H1 (cell line): ENCODE results near the gene AFF4. TPM values are rescaled to one million over a fixed set of nuclear protein-coding genes. Genes with fewer than 3 reads are reported as not detected.

Source experiments
- CTCF ChIA-PET: fragments of 300-600 bp; sonication (Branson Sonifier 250); formaldehyde crosslinking; loops from one replicate; lab custom pipeline; 2021; ENCODE audit not compliant: partially characterized antibody; lab: Charles Lee
- POLR2A ChIA-PET: fragments of 300-600 bp; sonication (Branson Sonifier 250); formaldehyde crosslinking; loops from one replicate; lab custom pipeline; 2021; ENCODE audit warnings: inconsistent platforms; ENCODE audit not compliant: partially characterized antibody; lab: Charles Lee
- DNase-seq, 2 experiments: peaks; one replicate each; pipeline versions ENCODE4 v3.0.0 to v3.0.0-alpha.2; 2010 to 2022; ENCODE audit warnings: low spot score in 2 of 2, low read depth in 1 of 2, mixed read lengths in 1 of 2
- FAIRE-seq: peaks from 2 replicates; lab custom pipeline; 2011; peaks lifted over from hg19 to GRCh38; lab: Jason Lieb, UNC
- H2AFZ ChIP-seq: 2 replicates; pipeline ENCODE4 v1.8.1; 2012; ENCODE audit warnings: low read length, inconsistent platforms
- H2AK5ac ChIP-seq: 2 replicates; pipeline ENCODE4 v1.6.1; 2013; ENCODE audit warnings: low read depth, low read length
- H2BK120ac ChIP-seq: replicated peaks from 2 replicates; pipeline ENCODE3; 2013; ENCODE audit warnings: low read depth, low read length, inconsistent platforms
- H2BK12ac ChIP-seq: 2 replicates; pipeline ENCODE4 v1.6.1; 2013; ENCODE audit warnings: low read depth, low read length
- H2BK15ac ChIP-seq: 2 replicates; pipeline ENCODE4 v1.6.1; 2013; ENCODE audit warnings: low read length
- H2BK20ac ChIP-seq: 2 replicates; pipeline ENCODE4 v1.6.1; 2013; ENCODE audit warnings: low read length
- H2BK5ac ChIP-seq: 2 replicates; pipeline ENCODE4 v1.6.1; 2013; ENCODE audit warnings: low read depth, low read length
- H3K14ac ChIP-seq: 2 replicates; pipeline ENCODE4 v1.6.1; 2013; ENCODE audit warnings: inconsistent platforms; ENCODE audit not compliant: insufficient read length
- H3K18ac ChIP-seq: 2 replicates; pipeline ENCODE4 v1.6.1; 2013; ENCODE audit warnings: low read length; ENCODE audit errors: extremely low read depth
- H3K23ac ChIP-seq: 2 replicates; pipeline ENCODE4 v1.6.1; 2013; ENCODE audit warnings: inconsistent platforms; ENCODE audit not compliant: insufficient read length
- H3K23me2 ChIP-seq: 2 replicates; pipeline ENCODE4 v1.6.1; 2013; ENCODE audit warnings: low read depth, low read length
- H3K27ac ChIP-seq: 2 replicates; pipeline ENCODE4 v1.6.1; 2011; ENCODE audit warnings: low read depth, low read length, inconsistent platforms
- H3K27me3 ChIP-seq, 4 experiments: replicated peaks in 1 of 4; 1 replicate in 1 of 4; 2 replicates in 3 of 4; pipeline versions ENCODE4 v1.6.1 to v1.8.1; 2011 to 2013; ENCODE audit warnings: low read length in 3 of 4, mild to moderate bottlenecking in 3 of 4, inconsistent platforms in 2 of 4, mixed read lengths in 2 of 4, moderate library complexity in 1 of 4; ENCODE audit not compliant: control insufficient read depth in 3 of 4, insufficient read depth in 3 of 4; ENCODE audit errors: extremely low read depth in 1 of 4
- H3K36me3 ChIP-seq, 4 experiments: 2 replicates each; pipeline versions ENCODE4 v1.6.1 to v1.8.1; 2011 to 2013; ENCODE audit warnings: mild to moderate bottlenecking in 4 of 4, low read length in 3 of 4, moderate library complexity in 2 of 4, control low read depth in 1 of 4, inconsistent platforms in 1 of 4; ENCODE audit not compliant: insufficient read depth in 4 of 4, control insufficient read depth in 2 of 4
- H3K4ac ChIP-seq: replicated peaks from 2 replicates; pipeline ENCODE3; 2013; ENCODE audit warnings: low read length, low read depth, mixed read lengths, inconsistent platforms; ENCODE audit not compliant: insufficient read length
- H3K4me1 ChIP-seq, 4 experiments: replicated peaks in 1 of 4; 1 replicate in 1 of 4; 2 replicates in 3 of 4; pipeline versions ENCODE4 v1.6.1 to v1.8.1; 2011 to 2013; ENCODE audit warnings: low read length in 3 of 4, inconsistent platforms in 2 of 4, mixed read lengths in 1 of 4; ENCODE audit not compliant: insufficient read depth in 4 of 4, control insufficient read depth in 3 of 4
- H3K4me2 ChIP-seq, 2 experiments: 2 replicates each; pipeline versions ENCODE4 v1.6.1 to v1.8.1; 2011 to 2013; ENCODE audit warnings: low read depth in 2 of 2, low read length in 2 of 2, control low read depth in 1 of 2, inconsistent platforms in 1 of 2, mild to moderate bottlenecking in 1 of 2; ENCODE audit not compliant: insufficient read depth in 1 of 2
- H3K4me3 ChIP-seq, 4 experiments: fragments of 200-600, 300-600 bp in 1 of 4; sonication (generic), shearing (Covaris generic), sonication (Bioruptor Twin) in 1 of 4; 2 replicates each; pipeline versions ENCODE4 v1.5.1 to v1.8.1; 2011 to 2016; ENCODE audit warnings: low read length in 4 of 4, low read depth in 3 of 4, control low read depth in 2 of 4, inconsistent platforms in 2 of 4, mild to moderate bottlenecking in 2 of 4, mixed read lengths in 1 of 4, moderate library complexity in 1 of 4; ENCODE audit not compliant: insufficient read depth in 2 of 4; ENCODE audit errors: extremely low read depth in 1 of 4
- H3K56ac ChIP-seq: replicated peaks from 2 replicates; pipeline ENCODE3; 2013; ENCODE audit warnings: low read depth, mild to moderate bottlenecking, mixed read lengths, low read length, inconsistent platforms; ENCODE audit not compliant: insufficient read length
- H3K79me1 ChIP-seq: 2 replicates; pipeline ENCODE4 v1.6.1; 2013; ENCODE audit warnings: low read depth, low read length, control low read depth
- H3K79me2 ChIP-seq, 2 experiments: 2 replicates each; pipeline versions ENCODE4 v1.6.1 to v1.8.1; 2012 to 2013; ENCODE audit warnings: low read length in 2 of 2, mild to moderate bottlenecking in 2 of 2, inconsistent platforms in 1 of 2; ENCODE audit not compliant: insufficient read depth in 2 of 2, control insufficient read depth in 1 of 2
- H3K9ac ChIP-seq, 4 experiments: replicated peaks in 1 of 4; 1 replicate in 1 of 4; 2 replicates in 3 of 4; pipeline versions ENCODE4 v1.6.1 to v1.8.1; 2011 to 2013; ENCODE audit warnings: low read depth in 3 of 4, low read length in 3 of 4, control low read depth in 2 of 4, mild to moderate bottlenecking in 2 of 4, moderate library complexity in 2 of 4, inconsistent platforms in 1 of 4; ENCODE audit errors: extremely low read depth in 1 of 4
- H3K9me3 ChIP-seq, 2 experiments: 2 replicates each; pipeline versions ENCODE4 v1.6.1 to v1.8.1; 2012 to 2013; ENCODE audit warnings: mild to moderate bottlenecking in 2 of 2, moderate library complexity in 2 of 2, control low read depth in 1 of 2, inconsistent platforms in 1 of 2, low read depth in 1 of 2, low read length in 1 of 2, mixed read lengths in 1 of 2; ENCODE audit not compliant: insufficient read depth in 2 of 2
- H4K20me1 ChIP-seq, 2 experiments: replicated peaks in 1 of 2; 2 replicates each; pipeline versions ENCODE3 to v1.8.1; 2011 to 2013; ENCODE audit warnings: inconsistent platforms in 2 of 2, low read length in 2 of 2, mild to moderate bottlenecking in 1 of 2; ENCODE audit not compliant: insufficient read depth in 2 of 2, control insufficient read depth in 1 of 2
- H4K5ac ChIP-seq: 2 replicates; pipeline ENCODE4 v1.6.1; 2013; ENCODE audit warnings: low read length, low read depth, mixed read lengths, inconsistent platforms; ENCODE audit not compliant: insufficient read length
- H4K8ac ChIP-seq: 2 replicates; pipeline ENCODE4 v1.8.0; 2013; ENCODE audit warnings: mild to moderate bottlenecking, moderate library complexity, low read length, inconsistent platforms; ENCODE audit not compliant: insufficient read depth; ENCODE audit errors: extremely low read depth
- H4K91ac ChIP-seq: replicated peaks from 2 replicates; pipeline ENCODE3; 2013; ENCODE audit warnings: low read length, mixed read lengths, inconsistent platforms; ENCODE audit not compliant: insufficient read length
- BACH1 ChIP-seq: IDR thresholded peaks from 2 replicates; pipeline ENCODE4 v1.6.1; 2012; ENCODE audit warnings: low read length, improper control_type of control experiment
- HDAC2 ChIP-seq, 2 experiments: fragments of 300-600 bp in 1 of 2; sonication (generic) in 1 of 2; IDR thresholded peaks; 2 replicates each; pipeline ENCODE4 v1.6.1; 2011 to 2012; ENCODE audit warnings: low read depth in 2 of 2, low read length in 2 of 2, mild to moderate bottlenecking in 2 of 2, moderate library complexity in 2 of 2, borderline replicate concordance in 1 of 2, inconsistent platforms in 1 of 2
- NRF1 ChIP-seq: IDR thresholded peaks from 2 replicates; pipeline ENCODE4 v1.6.1; 2011; ENCODE audit warnings: mild to moderate bottlenecking, low read depth, low read length, improper control_type of control experiment
- PHF8 ChIP-seq: fragments of 200-600 bp; sonication (generic); conservative IDR thresholded peaks from 2 replicates; pipeline ENCODE4 v1.7.1; 2012; ENCODE audit warnings: low read depth, mild to moderate bottlenecking, inconsistent platforms, low read length, moderate library complexity
- POLR2A ChIP-seq, 2 experiments: IDR thresholded peaks; 1 replicate in 1 of 2; 2 replicates in 1 of 2; pipeline ENCODE4 v1.6.1; 2011; ENCODE audit warnings: low read depth in 2 of 2, low read length in 2 of 2, mild to moderate bottlenecking in 2 of 2; ENCODE audit errors: control extremely low read depth in 1 of 2
- RNF2 ChIP-seq: fragments of 200-900, 300-1000 bp; sonication (generic); IDR thresholded peaks from 2 replicates; pipeline ENCODE4 v1.7.1; 2016; ENCODE audit warnings: borderline replicate concordance, low read depth, mild to moderate bottlenecking, antibody characterized with exemption, low read length; ENCODE audit not compliant: poor library complexity, severe bottlenecking; ENCODE audit errors: missing control alignments
- SIRT6 ChIP-seq: IDR thresholded peaks from one replicate; pipeline ENCODE4 v1.7.1; 2012; ENCODE audit warnings: low read length, inconsistent platforms
- SRF ChIP-seq: IDR thresholded peaks from 2 replicates; pipeline ENCODE4 v1.6.1; 2011; ENCODE audit warnings: mild to moderate bottlenecking, low read depth, low read length, moderate library complexity
- SUZ12 ChIP-seq: fragments of 200-600 bp; sonication (generic); IDR thresholded peaks from 2 replicates; pipeline ENCODE4 v1.6.1; 2012; ENCODE audit warnings: mild to moderate bottlenecking, inconsistent platforms, low read length, moderate library complexity, mixed read lengths
- TCF12 ChIP-seq: IDR thresholded peaks from 2 replicates; pipeline ENCODE4 v1.6.1; 2011; ENCODE audit warnings: low read depth, mild to moderate bottlenecking, low read length
- ZNF274 ChIP-seq: IDR thresholded peaks from 2 replicates; pipeline ENCODE4 v1.7.0; 2012; ENCODE audit warnings: low read length, borderline replicate concordance; ENCODE audit errors: extremely low read depth
- WGBS, 2 experiments: shearing (Covaris generic) in 1 of 2; methylation state at CpG; one replicate each; pipeline versions ENCODE4 v1.1.6 to v1.1.7; 2013 to 2015; ENCODE audit warnings: low lambda C conversion rate in 2 of 2, mixed read lengths in 2 of 2, inconsistent platforms in 1 of 2, low coverage in 1 of 2, missing lambda C conversion rate in 1 of 2; ENCODE audit not compliant: insufficient replicate concordance in 2 of 2, insufficient coverage in 1 of 2, insufficient read length in 1 of 2; ENCODE audit errors: extremely low coverage in 1 of 2, missing lambda C conversion rate in 1 of 2; 5-methylcytosine and 5-hydroxymethylcytosine counted together
- polyA plus RNA-seq, 7 experiments: library from polyadenylated mRNA; depleted of rRNA in 3 of 7; stranded (reverse) in 5 of 7; unstranded in 2 of 7; fragments of >200 nt in 5 of 7; fragments of 200-250 nt in 2 of 7; gene quantifications; 1 replicate in 5 of 7; 2 replicates in 1 of 7; 4 replicates in 1 of 7; pipeline versions ENCODE4 v1.2.1 to v1.2.3, GENCODE V29; 2011 to 2013; ENCODE audit warnings: missing spikeins in 2 of 7, mixed read lengths in 2 of 7
- total RNA-seq: library from RNA; stranded (reverse); fragmentation: NEBNext Ultra II Directional; extraction: Animal tissue kit (Norgen Biotek cat#: 25700); gene quantifications from 2 replicates; pipeline ENCODE4 v1.2.1, GENCODE V29; 2021

The AFF4 gene
- total and polyA plus RNA-seq, 2 of the 8 experiments (the other 6 are each of a cell fraction or from before 2014, with no cell fraction given): 12.0 to 61.4 TPM

DNA sequence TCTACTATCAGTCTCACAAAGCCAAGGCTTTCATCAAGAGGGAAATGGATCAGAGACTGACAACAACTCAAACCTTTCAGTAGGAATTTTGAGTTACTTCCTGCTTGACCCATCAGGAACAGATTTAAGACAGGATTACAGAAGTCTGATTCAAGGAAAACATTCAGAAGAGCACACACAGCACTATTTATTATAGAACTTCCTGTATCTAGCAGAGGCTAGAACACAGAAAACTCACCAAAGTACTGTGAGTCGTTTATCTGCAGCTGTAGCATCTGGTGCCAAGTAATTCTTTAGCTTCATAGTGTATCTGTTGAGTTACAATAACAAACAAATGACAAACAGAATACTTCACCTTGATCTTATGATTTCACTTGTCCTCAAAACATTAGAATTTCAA is 76.2 kb downstream of the AFF4 start:
- no peak overlapping the region for H2BK15ac ChIP-seq
- no peaks in the 10 kb centered on the region for H3K79me2 ChIP-seq
- H3K9me3 ChIP-seq: no peaks in the 10 kb centered on the region
- no peaks in the 10 kb centered on the region; a peak in 1 of 7 replicates for H3K27me3 ChIP-seq
- ChIA-PET POLR2A (no interaction called here), CTCF (interaction anchor here (1.6 kb wide), 1 partner anchor 62 kb away, joined by 3 read pairs; no protein-coding TSS in a partner anchor)
- H4K5ac ChIP-seq: no peak overlapping the region
- H4K8ac ChIP-seq: no peak overlapping the region
- H2BK12ac ChIP-seq: no peak overlapping the region
- H4K91ac ChIP-seq: no peak overlapping the region
- DNase-seq (no peak), FAIRE-seq (no peak)
- no peak overlapping the region for H3K14ac ChIP-seq
- no peaks in the 10 kb centered on the region for H3K79me1 ChIP-seq
- no peaks in the 10 kb centered on the region for H3K23me2 ChIP-seq
- no peak overlapping the region for H3K4me3 ChIP-seq
- peaks cover 0 to 2% of the 10 kb centered on the region in 2 experiments for H4K20me1 ChIP-seq
- H3K4ac ChIP-seq: no peak overlapping the region
- H3K18ac ChIP-seq: no peak overlapping the region
- no peak overlapping the region for H2BK120ac ChIP-seq
- no peak overlapping the region for H3K4me2 ChIP-seq
- no peak overlapping the region for H2BK5ac ChIP-seq
- H3K9ac ChIP-seq: no peak overlapping the region
- H3K27ac ChIP-seq: no peak overlapping the region
- no peak overlapping the region for H2AK5ac ChIP-seq
- H3K23ac ChIP-seq: no peak overlapping the region
- no peak for TF ChIP-seq NRF1
- TF ChIP-seq SIRT6: no peak
- TF ChIP-seq TCF12: no peak
- no peak for TF ChIP-seq SRF
- no peak for TF ChIP-seq POLR2A (IDR thresholded peaks at IDR 0.05; ENCODE audit: control extremely low read depth in 1 of 2, low read depth in 2 of 2, low read length in 2 of 2)
- no peak for TF ChIP-seq ZNF274
- TF ChIP-seq HDAC2 (IDR thresholded peaks at IDR 0.05; ENCODE audit: borderline replicate concordance in 1 of 2, low read depth in 2 of 2, low read length in 2 of 2): no peak
- no peak for TF ChIP-seq PHF8
- TF ChIP-seq BACH1: no peak
- no peak for TF ChIP-seq RNF2
- TF ChIP-seq SUZ12: no peak
- H3K56ac ChIP-seq: no peak overlapping the region
- H2AFZ ChIP-seq: no peak overlapping the region
- 86% methylated on average over 1 of the region's 1 CpG; no CpG with 5 or more reads in 1 of the 2 experiments for WGBS, 2 experiments
- no peak overlapping the region for H2BK20ac ChIP-seq
- peaks cover 11 to 75% (median 40%) of the 10 kb centered on the region in 4 experiments for H3K36me3 ChIP-seq
- no peaks in the 10 kb centered on the region for H3K4me1 ChIP-seq
